Transverse colon (tissue), 4 donors: ENCODE data around the gene PSMD13. TPM values are rescaled to one million over a fixed set of nuclear protein-coding genes. Genes with fewer than 3 reads are reported as not detected.

Source experiments
- DNase-seq: peaks from one replicate; pipeline ENCODE4 v3.0.0-alpha.2; 2019
- H3K27ac ChIP-seq, 4 donors: fragments of 200-600 bp; sonication (generic); 2 replicates each; pipeline ENCODE4 v1.5.1; 2016 to 2018; ENCODE audit warnings: inconsistent platforms in 4 of 4
- H3K27me3 ChIP-seq: fragments of 200-600 bp; sonication (generic); 2 replicates; pipeline ENCODE4 v1.5.1; 2017; ENCODE audit warnings: inconsistent platforms
- H3K36me3 ChIP-seq, 4 donors: fragments of 200-600 bp; sonication (generic); 2 replicates each; pipeline ENCODE4 v1.5.1; 2017 to 2019; ENCODE audit warnings: inconsistent platforms in 4 of 4
- H3K4me1 ChIP-seq, 4 donors: fragments of 200-600 bp; sonication (generic); 2 replicates each; pipeline ENCODE4 v1.5.1; 2017 to 2020; ENCODE audit warnings: inconsistent platforms in 4 of 4
- H3K4me3 ChIP-seq, 4 donors: fragments of 200-600 bp; sonication (generic); 1 replicate in 1 of 4; 2 replicates in 3 of 4; pipeline versions ENCODE4 v1.5.1 to v1.6.1; 2017 to 2019; ENCODE audit warnings: inconsistent platforms in 4 of 4
- H3K9me3 ChIP-seq, 2 donors: fragments of 200-600 bp; sonication (generic); 2 replicates each; pipeline ENCODE4 v1.5.1; 2017 to 2019; ENCODE audit warnings: inconsistent platforms in 2 of 2
- EP300 ChIP-seq: sonication (generic); formaldehyde crosslinking; IDR thresholded peaks from one replicate; pipeline ENCODE4 v1.6.1; 2017; ENCODE audit warnings: antibody characterized with exemption, low read depth
- POLR2A ChIP-seq: fragments of 450-650 bp; IDR thresholded peaks from one replicate; pipeline ENCODE4 v1.6.1; 2016; ENCODE audit warnings: antibody characterized with exemption, mild to moderate bottlenecking, moderate library complexity
- POLR2AphosphoS5 ChIP-seq, 3 donors: sonication (generic); formaldehyde crosslinking; IDR thresholded peaks; one replicate each; pipeline ENCODE4 v1.6.1; 2016; ENCODE audit warnings: antibody characterized with exemption in 3 of 3
- WGBS, 2 donors: methylation state at CpG; one replicate each; pipeline ENCODE4 v1.1.5; 2018; ENCODE audit warnings: low coverage in 1 of 2; 5-methylcytosine and 5-hydroxymethylcytosine counted together
- in situ Hi-C, 4 donors: fragments of 200-750 bp; cut with MboI; loops; one replicate each; pipeline versions ENCODE4 v1.15.0 to v1.15.1; 2017; ENCODE audit warnings: low sequenced_read_pairs in 3 of 4, low pct_ligation_motif_present in 1 of 4, low pct_unique_long_range_greater_than_20kb in 1 of 4
- intact Hi-C: fragments of 100-400 bp; cut with DNase I; formaldehyde crosslinking; loops from one replicate; pipeline ENCODE4 v1.15.1; 2023; ENCODE audit warnings: low total_unique reads
- total RNA-seq, 4 donors: library from RNA; depleted of rRNA; stranded (reverse); fragments of >200 nt; gene quantifications; one replicate each; pipeline ENCODE4 v1.1.0, GENCODE V29; 2016
- TF ChIP-seq, protein P1 (sequence below), 5 experiments: fragments of 200-600 bp in 3 of 5; fragments of 450-650 bp in 2 of 5; sonication (generic) in 3 of 5; IDR thresholded peaks; 1 replicate in 2 of 5; 2 replicates in 3 of 5; pipeline ENCODE4 v1.5.1; 2016 to 2017; ENCODE audit warnings: antibody characterized with exemption in 5 of 5, inconsistent platforms in 3 of 5, mild to moderate bottlenecking in 2 of 5, moderate library complexity in 1 of 5

Gene PSMD13
- total RNA-seq, 4 donors from 2014 or later: 23.2 to 96.5 (median 52.2) TPM

DNA sequence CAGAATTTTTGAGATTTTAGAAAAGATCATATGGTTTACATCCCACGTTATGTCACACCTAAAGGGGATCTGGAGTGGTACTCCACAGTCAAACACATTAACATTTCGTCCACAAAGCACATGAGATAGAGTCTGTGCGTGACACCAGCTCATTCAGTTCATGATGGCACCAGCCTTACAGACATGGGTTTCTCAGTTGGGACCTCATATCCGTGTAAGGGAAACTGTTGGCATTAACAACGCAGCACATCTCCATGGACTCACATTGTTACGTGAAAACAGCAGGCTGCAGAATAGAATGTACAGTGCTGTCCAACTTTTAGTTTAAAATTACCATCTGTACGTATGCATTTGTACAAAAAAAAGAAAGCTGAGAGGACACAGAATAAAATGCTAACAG lies 15.2 kb upstream of the PSMD13 start:
- H3K27ac ChIP-seq: no peak overlapping the region
- no peak for DNase-seq
- H3K36me3 ChIP-seq: no peaks in the 10 kb centered on the region
- WGBS, 2 donors: 88 to 90% methylated on average over 2 to 7 of the region's 7 CpGs
- in situ Hi-C loops: no loop called here
- no peaks in the 10 kb centered on the region for H3K27me3 ChIP-seq
- H3K9me3 ChIP-seq: no peaks in the 10 kb centered on the region
- H3K4me3 ChIP-seq: no peak overlapping the region
- TF ChIP-seq POLR2A: no peak
- no peak for TF ChIP-seq EP300
- TF ChIP-seq, protein P1, sequence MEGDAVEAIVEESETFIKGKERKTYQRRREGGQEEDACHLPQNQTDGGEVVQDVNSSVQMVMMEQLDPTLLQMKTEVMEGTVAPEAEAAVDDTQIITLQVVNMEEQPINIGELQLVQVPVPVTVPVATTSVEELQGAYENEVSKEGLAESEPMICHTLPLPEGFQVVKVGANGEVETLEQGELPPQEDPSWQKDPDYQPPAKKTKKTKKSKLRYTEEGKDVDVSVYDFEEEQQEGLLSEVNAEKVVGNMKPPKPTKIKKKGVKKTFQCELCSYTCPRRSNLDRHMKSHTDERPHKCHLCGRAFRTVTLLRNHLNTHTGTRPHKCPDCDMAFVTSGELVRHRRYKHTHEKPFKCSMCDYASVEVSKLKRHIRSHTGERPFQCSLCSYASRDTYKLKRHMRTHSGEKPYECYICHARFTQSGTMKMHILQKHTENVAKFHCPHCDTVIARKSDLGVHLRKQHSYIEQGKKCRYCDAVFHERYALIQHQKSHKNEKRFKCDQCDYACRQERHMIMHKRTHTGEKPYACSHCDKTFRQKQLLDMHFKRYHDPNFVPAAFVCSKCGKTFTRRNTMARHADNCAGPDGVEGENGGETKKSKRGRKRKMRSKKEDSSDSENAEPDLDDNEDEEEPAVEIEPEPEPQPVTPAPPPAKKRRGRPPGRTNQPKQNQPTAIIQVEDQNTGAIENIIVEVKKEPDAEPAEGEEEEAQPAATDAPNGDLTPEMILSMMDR (IDR thresholded peaks at IDR 0.05): no peak
- intact Hi-C loops: no loop called here
- H3K4me1 ChIP-seq: no peaks in the 10 kb centered on the region

GRCh38 chr11:221998-222789 lies 14.6 kb upstream of the PSMD13 start:
- H3K4me3 ChIP-seq: no peak overlapping the region
- no peaks in the 10 kb centered on the region for H3K9me3 ChIP-seq
- in situ Hi-C loops: no loop called here
- no peak for DNase-seq
- intact Hi-C loops: no loop called here
- no peak for TF ChIP-seq POLR2A
- TF ChIP-seq POLR2AphosphoS5 (IDR thresholded peaks at IDR 0.05): no peak
- no peak for TF ChIP-seq EP300
- TF ChIP-seq, protein P1 (IDR thresholded peaks at IDR 0.05): no peak
- no peaks in the 10 kb centered on the region for H3K4me1 ChIP-seq
- H3K27ac ChIP-seq: no peak overlapping the region
- no peaks in the 10 kb centered on the region for H3K36me3 ChIP-seq
- WGBS, 2 donors: 92 to 94% methylated on average over 9 to 14 of the region's 14 CpGs
- H3K27me3 ChIP-seq: no peaks in the 10 kb centered on the region

- TF ChIP-seq, protein P1 (IDR thresholded peaks at IDR 0.05): no peak
- no peak for TF ChIP-seq POLR2AphosphoS5 (IDR thresholded peaks at IDR 0.05)
- no peak for TF ChIP-seq POLR2A
- TF ChIP-seq EP300: no peak
- Histone ChIP-seq H3K36me3 (no peaks in the 10 kb centered on the region), H3K4me1 (no peaks in the 10 kb centered on the region), H3K27me3 (no peaks in the 10 kb centered on the region), H3K4me3 (no peak overlapping the region), H3K27ac (no peak overlapping the region), H3K9me3 (no peaks in the 10 kb centered on the region)
- intact Hi-C loops (no loop called here), in situ Hi-C loops (no loop called here)
- DNase-seq: no peak
- 87 to 91% methylated on average over 7 to 16 of the region's 16 CpGs for WGBS, 2 donors
Observed at GRCh38 chr11:223026-223789, 13.6 kb upstream of the PSMD13 start.

GRCh38 chr11:223884-224283 lies 12.9 kb upstream of the PSMD13 start:
- Histone ChIP-seq H3K4me1 (no peaks in the 10 kb centered on the region), H3K27ac (no peak overlapping the region), H3K27me3 (no peaks in the 10 kb centered on the region), H3K9me3 (no peaks in the 10 kb centered on the region), H3K36me3 (no peaks in the 10 kb centered on the region), H3K4me3 (no peak overlapping the region)
- TF ChIP-seq, protein P1 (IDR thresholded peaks at IDR 0.05): no peak
- TF ChIP-seq EP300 (no peak), POLR2AphosphoS5 (IDR thresholded peaks at IDR 0.05) (no peak), POLR2A (no peak)
- DNase-seq: no peak
- 97% methylated on average over 8 of the region's 9 CpGs; no CpG with 5 or more reads in 1 of the 2 donors for WGBS, 2 donors
- intact Hi-C loops: no loop called here
- in situ Hi-C loops: no loop called here
